ENCODE results near the gene SH3RF3.
A peak's percentile ranks its signal among the peaks of the same experiment; 100 is the strongest.

The SH3RF3 gene

GRCh38 chr2:109203246-109204011 lies 74.4 kb downstream of the SH3RF3 start:
- Histone ChIP-seq H3K36me3 (replicated peaks in 1 of 2; ENCODE audit: control insufficient read depth in 2 of 2, insufficient read depth in 2 of 2, low read length in 2 of 2) (no peaks in the 10 kb centered on the region), H2BK12ac (ENCODE audit: low read length) (no peak overlapping the region), H3K4me3 (ENCODE audit: low read length in 2 of 2) (peak overlapping the region in 1 of 2 donors; percentile 2), H3K9ac (ENCODE audit: low read depth, low read length, poor library complexity) (no peak overlapping the region), H3K4ac (ENCODE audit: low read length) (no peak overlapping the region), H4K8ac (ENCODE audit: low read depth, low read length) (peak overlapping the region; percentile 78), H3K4me1 (ENCODE audit: control insufficient read depth in 2 of 2, insufficient read depth in 1 of 2, low read depth in 1 of 2, low read length in 2 of 2) (no peaks in the 10 kb centered on the region), H3K79me1 (ENCODE audit: low read depth, low read length) (no peaks in the 10 kb centered on the region), H2BK120ac (ENCODE audit: low read depth, low read length) (no peak overlapping the region), H2AK5ac (ENCODE audit: low read depth, low read length) (no peak overlapping the region), H3K9me3 (replicated peaks in 1 of 2; ENCODE audit: control insufficient read depth in 2 of 2, insufficient read depth in 1 of 2, low read depth in 1 of 2, low read length in 2 of 2) (peaks cover 0 to under 1% of the 10 kb centered on the region in 2 donors), H3K14ac (ENCODE audit: low read length) (peak overlapping the region; percentile 31), H3K27me3 (ENCODE audit: control insufficient read depth in 3 of 3, insufficient read depth in 3 of 3, low read depth in 1 of 3, low read length in 3 of 3) (no peaks in the 10 kb centered on the region), H2AFZ (ENCODE audit: low read length) (no peak overlapping the region), H4K91ac (ENCODE audit: low read depth, low read length, poor library complexity) (no peak overlapping the region), H3K4me2 (ENCODE audit: insufficient read depth, low read length, poor library complexity, severe bottlenecking) (no peak overlapping the region), H3K18ac (ENCODE audit: low read length) (no peak overlapping the region), H3K23ac (ENCODE audit: low read depth, low read length, poor library complexity) (peak overlapping the region; percentile 68), H2BK5ac (ENCODE audit: low read length) (no peak overlapping the region), H3K27ac (replicated peaks; ENCODE audit: low read length) (no peak overlapping the region), H2BK15ac (ENCODE audit: low read length) (no peak overlapping the region)
- DNase-seq (ENCODE audit: low spot score): no peak
- no CpG with 5 or more reads among the region's 22 CpGs for WGBS, 2 donors (ENCODE audit: extremely low coverage in 2 of 2, insufficient read length in 2 of 2, insufficient replicate concordance in 1 of 2)

GRCh38 chr2:109204412-109204811 lies 75.4 kb downstream of the SH3RF3 start:
- no peak overlapping the region for H2AFZ ChIP-seq (ENCODE audit: low read length)
- no peak overlapping the region for H3K14ac ChIP-seq (ENCODE audit: low read length)
- H2BK12ac ChIP-seq (ENCODE audit: low read length): no peak overlapping the region
- DNase-seq (ENCODE audit: low spot score): no peak
- H4K91ac ChIP-seq (ENCODE audit: low read depth, low read length, poor library complexity): no peak overlapping the region
- H3K9me3 ChIP-seq (replicated peaks in 1 of 2; ENCODE audit: control insufficient read depth in 2 of 2, insufficient read depth in 1 of 2, low read depth in 1 of 2, low read length in 2 of 2): peaks cover 0 to 6% of the 10 kb centered on the region in 2 donors
- no peak overlapping the region for H3K4ac ChIP-seq (ENCODE audit: low read length)
- no peak overlapping the region for H3K23ac ChIP-seq (ENCODE audit: low read depth, low read length, poor library complexity)
- no peak overlapping the region for H2BK5ac ChIP-seq (ENCODE audit: low read length)
- H3K4me3 ChIP-seq (ENCODE audit: low read length in 2 of 2): no peak overlapping the region
- no peak overlapping the region for H2BK15ac ChIP-seq (ENCODE audit: low read length)
- H3K36me3 ChIP-seq (replicated peaks in 1 of 2; ENCODE audit: control insufficient read depth in 2 of 2, insufficient read depth in 2 of 2, low read length in 2 of 2): no peaks in the 10 kb centered on the region
- H3K79me1 ChIP-seq (ENCODE audit: low read depth, low read length): no peaks in the 10 kb centered on the region
- no peak overlapping the region for H4K8ac ChIP-seq (ENCODE audit: low read depth, low read length)
- no peak overlapping the region for H3K27ac ChIP-seq (replicated peaks; ENCODE audit: low read length)
- H3K4me2 ChIP-seq (ENCODE audit: insufficient read depth, low read length, poor library complexity, severe bottlenecking): no peak overlapping the region
- no peaks in the 10 kb centered on the region for H3K4me1 ChIP-seq (ENCODE audit: control insufficient read depth in 2 of 2, insufficient read depth in 1 of 2, low read depth in 1 of 2, low read length in 2 of 2)
- H3K9ac ChIP-seq (ENCODE audit: low read depth, low read length, poor library complexity): no peak overlapping the region
- no peaks in the 10 kb centered on the region for H3K27me3 ChIP-seq (ENCODE audit: control insufficient read depth in 3 of 3, insufficient read depth in 3 of 3, low read depth in 1 of 3, low read length in 3 of 3)
- WGBS, 2 donors (ENCODE audit: extremely low coverage in 2 of 2, insufficient read length in 2 of 2, insufficient replicate concordance in 1 of 2): no CpG with 5 or more reads among the region's 3 CpGs
- no peak overlapping the region for H3K18ac ChIP-seq (ENCODE audit: low read length)
- no peak overlapping the region for H2BK120ac ChIP-seq (ENCODE audit: low read depth, low read length)
- H2AK5ac ChIP-seq (ENCODE audit: low read depth, low read length): no peak overlapping the region

- no CpG with 5 or more reads among the region's 6 CpGs for WGBS, 2 donors (ENCODE audit: extremely low coverage in 2 of 2, insufficient read length in 2 of 2, insufficient replicate concordance in 1 of 2)
- no peaks in the 10 kb centered on the region for H3K36me3 ChIP-seq (replicated peaks in 1 of 2; ENCODE audit: control insufficient read depth in 2 of 2, insufficient read depth in 2 of 2, low read length in 2 of 2)
Observed at GRCh38 chr2:109205447-109205846, 76.4 kb downstream of the SH3RF3 start.

GRCh38 chr2:109206569-109207146 lies 77.7 kb downstream of the SH3RF3 start:
- no peak overlapping the region for H4K8ac ChIP-seq (ENCODE audit: low read depth, low read length)
- H3K79me1 ChIP-seq (ENCODE audit: low read depth, low read length): no peaks in the 10 kb centered on the region
- peak overlapping the region; percentile 77 for H3K23ac ChIP-seq (ENCODE audit: low read depth, low read length, poor library complexity)
- H2BK5ac ChIP-seq (ENCODE audit: low read length): no peak overlapping the region
- H2BK15ac ChIP-seq (ENCODE audit: low read length): no peak overlapping the region
- H3K4me2 ChIP-seq (ENCODE audit: insufficient read depth, low read length, poor library complexity, severe bottlenecking): no peak overlapping the region
- H3K36me3 ChIP-seq (replicated peaks in 1 of 2; ENCODE audit: control insufficient read depth in 2 of 2, insufficient read depth in 2 of 2, low read length in 2 of 2): no peaks in the 10 kb centered on the region
- H2BK120ac ChIP-seq (ENCODE audit: low read depth, low read length): no peak overlapping the region
- WGBS, 2 donors (ENCODE audit: extremely low coverage in 2 of 2, insufficient read length in 2 of 2, insufficient replicate concordance in 1 of 2): no CpG with 5 or more reads among the region's 2 CpGs
- H3K4me3 ChIP-seq (ENCODE audit: low read length in 2 of 2): no peak overlapping the region
- H3K4ac ChIP-seq (ENCODE audit: low read length): no peak overlapping the region
- peaks cover 0 to 6% of the 10 kb centered on the region in 2 donors for H3K9me3 ChIP-seq (replicated peaks in 1 of 2; ENCODE audit: control insufficient read depth in 2 of 2, insufficient read depth in 1 of 2, low read depth in 1 of 2, low read length in 2 of 2)
- H2AFZ ChIP-seq (ENCODE audit: low read length): no peak overlapping the region
- no peak overlapping the region for H3K18ac ChIP-seq (ENCODE audit: low read length)
- no peak overlapping the region for H4K91ac ChIP-seq (ENCODE audit: low read depth, low read length, poor library complexity)
- H2BK12ac ChIP-seq (ENCODE audit: low read length): no peak overlapping the region
- no peak overlapping the region for H3K27ac ChIP-seq (replicated peaks; ENCODE audit: low read length)
- no peaks in the 10 kb centered on the region for H3K4me1 ChIP-seq (ENCODE audit: control insufficient read depth in 2 of 2, insufficient read depth in 1 of 2, low read depth in 1 of 2, low read length in 2 of 2)
- H3K27me3 ChIP-seq (ENCODE audit: control insufficient read depth in 3 of 3, insufficient read depth in 3 of 3, low read depth in 1 of 3, low read length in 3 of 3): no peaks in the 10 kb centered on the region
- H3K9ac ChIP-seq (ENCODE audit: low read depth, low read length, poor library complexity): no peak overlapping the region
- no peak overlapping the region for H3K14ac ChIP-seq (ENCODE audit: low read length)
- DNase-seq (ENCODE audit: low spot score): no peak
- H2AK5ac ChIP-seq (ENCODE audit: low read depth, low read length): no peak overlapping the region

More at GRCh38 chr2:109205447-109205846, 76.4 kb downstream of the SH3RF3 start:
- H3K14ac ChIP-seq (ENCODE audit: low read length): no peak overlapping the region
- H3K4me2 ChIP-seq (ENCODE audit: insufficient read depth, low read length, poor library complexity, severe bottlenecking): no peak overlapping the region
- H3K9ac ChIP-seq (ENCODE audit: low read depth, low read length, poor library complexity): no peak overlapping the region
- H3K4me1 ChIP-seq (ENCODE audit: control insufficient read depth in 2 of 2, insufficient read depth in 1 of 2, low read depth in 1 of 2, low read length in 2 of 2): no peaks in the 10 kb centered on the region
- H3K9me3 ChIP-seq (replicated peaks in 1 of 2; ENCODE audit: control insufficient read depth in 2 of 2, insufficient read depth in 1 of 2, low read depth in 1 of 2, low read length in 2 of 2): peaks cover 0 to 6% of the 10 kb centered on the region in 2 donors
- H3K79me1 ChIP-seq (ENCODE audit: low read depth, low read length): no peaks in the 10 kb centered on the region
- no peak overlapping the region for H3K18ac ChIP-seq (ENCODE audit: low read length)
- no peak overlapping the region for H4K8ac ChIP-seq (ENCODE audit: low read depth, low read length)
- H2AK5ac ChIP-seq (ENCODE audit: low read depth, low read length): no peak overlapping the region
- H2BK5ac ChIP-seq (ENCODE audit: low read length): no peak overlapping the region
- no peak overlapping the region for H2BK15ac ChIP-seq (ENCODE audit: low read length)
- H2BK12ac ChIP-seq (ENCODE audit: low read length): no peak overlapping the region
- no peak overlapping the region for H3K4ac ChIP-seq (ENCODE audit: low read length)
- H3K27ac ChIP-seq (replicated peaks; ENCODE audit: low read length): no peak overlapping the region
- no peak overlapping the region for H2AFZ ChIP-seq (ENCODE audit: low read length)
- DNase-seq (ENCODE audit: low spot score): no peak
- H3K27me3 ChIP-seq (ENCODE audit: control insufficient read depth in 3 of 3, insufficient read depth in 3 of 3, low read depth in 1 of 3, low read length in 3 of 3): no peaks in the 10 kb centered on the region
- H3K4me3 ChIP-seq (ENCODE audit: low read length in 2 of 2): no peak overlapping the region
- no peak overlapping the region for H2BK120ac ChIP-seq (ENCODE audit: low read depth, low read length)
- no peak overlapping the region for H3K23ac ChIP-seq (ENCODE audit: low read depth, low read length, poor library complexity)
- H4K91ac ChIP-seq (ENCODE audit: low read depth, low read length, poor library complexity): no peak overlapping the region
